ENCODE measurements around the gene DNM1L. TPM values are rescaled to one million over a fixed set of nuclear protein-coding genes. Genes with fewer than 3 reads are reported as not detected.

The DNM1L gene
- total and polyA plus RNA-seq, 10 of the 15 experiments (the other 5 are each of a cell fraction or from before 2014, with no cell fraction given) = 23.1 to 201 (median 63.9) TPM

DNA sequence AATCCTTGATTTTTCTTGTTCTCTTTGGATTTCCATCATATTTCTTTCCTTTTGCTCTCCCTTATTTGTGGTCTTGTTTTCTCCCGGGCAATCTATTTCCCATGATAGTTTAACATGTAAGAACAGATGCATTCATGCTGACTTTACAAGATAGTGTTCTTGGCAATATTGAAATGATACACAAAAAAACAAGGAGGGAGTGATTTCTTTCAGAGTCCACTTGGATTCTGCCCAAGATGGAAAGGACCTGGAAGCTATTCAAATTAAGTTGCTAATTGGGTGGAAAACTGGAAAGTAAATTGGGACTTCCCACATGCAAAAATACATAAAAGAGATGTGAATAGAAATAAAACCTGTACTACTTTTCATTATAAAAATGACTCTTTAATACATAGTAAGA lies 91.0 kb downstream of the DNM1L start:
- in situ Hi-C loops (cut with MboI) = loop anchor here (25.0 kb wide), 1 partner anchor 1592 kb away; no protein-coding TSS in a partner anchor

More for the DNA sequence above, 91.0 kb downstream of the DNM1L start:
- Histone ChIP-seq H4K20me1 (ENCODE audit: control insufficient read depth, insufficient read depth) (no peaks in the 10 kb centered on the region), H3K9ac (ENCODE audit: control insufficient read depth, insufficient read depth, low read length) (no peak overlapping the region), H3K4me2 (ENCODE audit: control insufficient read depth, insufficient read depth) (no peak overlapping the region), H3K4me3 (no peak overlapping the region), H3K79me2 (ENCODE audit: control insufficient read depth, insufficient read depth, low read length) (no peaks in the 10 kb centered on the region), H3K27ac (ENCODE audit: control insufficient read depth, insufficient read depth) (no peak overlapping the region), H3K36me3 (ENCODE audit: control insufficient read depth in 2 of 2, insufficient read depth in 2 of 2, low read length in 1 of 2) (no peaks in the 10 kb centered on the region), H2AFZ (ENCODE audit: control insufficient read depth, low read depth, low read length) (no peak overlapping the region), H3K4me1 (ENCODE audit: control insufficient read depth, insufficient read depth, low read length) (no peaks in the 10 kb centered on the region), H3K9me3 (replicated peaks; ENCODE audit: control insufficient read depth, insufficient read depth, low read length) (no peaks in the 10 kb centered on the region), H3K27me3 (replicated peaks in 1 of 2; ENCODE audit: control insufficient read depth in 2 of 2, insufficient read depth in 2 of 2, low read length in 1 of 2) (no peaks in the 10 kb centered on the region)
- ChIA-PET SMC1A (ENCODE audit: uncharacterized antibody, unreplicated experiment) (interaction anchor here (5.1 kb wide), 1 partner anchor 14 kb away, joined by 23 read pairs; the partner anchor contains the start of gene YARS2), CTCF (interaction anchor here (2.3 kb wide), 1 partner anchor 14 kb away, joined by 6 read pairs; the partner anchor contains the start of gene YARS2), POLR2A (no interaction called here), RAD21 (ENCODE audit: unreplicated experiment) (interaction anchor here (1.5 kb wide), 1 partner anchor 15 kb away, joined by 4 read pairs; the partner anchor contains the start of gene YARS2)
- no peak for TF ChIP-seq CHD2 (IDR thresholded peaks at IDR 0.05; ENCODE audit: borderline replicate concordance, low read depth, low read length)
- no peak for TF ChIP-seq BRCA1 (IDR thresholded peaks at IDR 0.05; ENCODE audit: low read depth, low read length)
- TF ChIP-seq FOS (IDR thresholded peaks at IDR 0.05; ENCODE audit: borderline replicate concordance, extremely low read depth, insufficient read length) = no peak
- no peak for TF ChIP-seq POLR2AphosphoS5 (IDR thresholded peaks at IDR 0.05; ENCODE audit: low read length)
- TF ChIP-seq TAF1 (IDR thresholded peaks at IDR 0.05; ENCODE audit: borderline replicate concordance, low read depth, low read length) = no peak
- TF ChIP-seq GABPA (IDR thresholded peaks at IDR 0.05; ENCODE audit: low read depth) = no peak
- TF ChIP-seq SUPT20H (IDR thresholded peaks at IDR 0.05; ENCODE audit: borderline replicate concordance, control insufficient read depth, low read depth, low read length) = no peak
- TF ChIP-seq, protein P1, sequence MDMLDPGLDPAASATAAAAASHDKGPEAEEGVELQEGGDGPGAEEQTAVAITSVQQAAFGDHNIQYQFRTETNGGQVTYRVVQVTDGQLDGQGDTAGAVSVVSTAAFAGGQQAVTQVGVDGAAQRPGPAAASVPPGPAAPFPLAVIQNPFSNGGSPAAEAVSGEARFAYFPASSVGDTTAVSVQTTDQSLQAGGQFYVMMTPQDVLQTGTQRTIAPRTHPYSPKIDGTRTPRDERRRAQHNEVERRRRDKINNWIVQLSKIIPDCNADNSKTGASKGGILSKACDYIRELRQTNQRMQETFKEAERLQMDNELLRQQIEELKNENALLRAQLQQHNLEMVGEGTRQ (IDR thresholded peaks at IDR 0.05; ENCODE audit: borderline replicate concordance, low read depth, low read length) = no peak
- TF ChIP-seq, protein P2, sequence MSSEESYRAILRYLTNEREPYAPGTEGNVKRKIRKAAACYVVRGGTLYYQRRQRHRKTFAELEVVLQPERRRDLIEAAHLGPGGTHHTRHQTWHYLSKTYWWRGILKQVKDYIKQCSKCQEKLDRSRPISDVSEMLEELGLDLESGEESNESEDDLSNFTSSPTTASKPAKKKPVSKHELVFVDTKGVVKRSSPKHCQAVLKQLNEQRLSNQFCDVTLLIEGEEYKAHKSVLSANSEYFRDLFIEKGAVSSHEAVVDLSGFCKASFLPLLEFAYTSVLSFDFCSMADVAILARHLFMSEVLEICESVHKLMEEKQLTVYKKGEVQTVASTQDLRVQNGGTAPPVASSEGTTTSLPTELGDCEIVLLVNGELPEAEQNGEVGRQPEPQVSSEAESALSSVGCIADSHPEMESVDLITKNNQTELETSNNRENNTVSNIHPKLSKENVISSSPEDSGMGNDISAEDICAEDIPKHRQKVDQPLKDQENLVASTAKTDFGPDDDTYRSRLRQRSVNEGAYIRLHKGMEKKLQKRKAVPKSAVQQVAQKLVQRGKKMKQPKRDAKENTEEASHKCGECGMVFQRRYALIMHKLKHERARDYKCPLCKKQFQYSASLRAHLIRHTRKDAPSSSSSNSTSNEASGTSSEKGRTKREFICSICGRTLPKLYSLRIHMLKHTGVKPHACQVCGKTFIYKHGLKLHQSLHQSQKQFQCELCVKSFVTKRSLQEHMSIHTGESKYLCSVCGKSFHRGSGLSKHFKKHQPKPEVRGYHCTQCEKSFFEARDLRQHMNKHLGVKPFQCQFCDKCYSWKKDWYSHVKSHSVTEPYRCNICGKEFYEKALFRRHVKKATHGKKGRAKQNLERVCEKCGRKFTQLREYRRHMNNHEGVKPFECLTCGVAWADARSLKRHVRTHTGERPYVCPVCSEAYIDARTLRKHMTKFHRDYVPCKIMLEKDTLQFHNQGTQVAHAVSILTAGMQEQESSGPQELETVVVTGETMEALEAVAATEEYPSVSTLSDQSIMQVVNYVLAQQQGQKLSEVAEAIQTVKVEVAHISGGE (CRISPR knock-in tag; IDR thresholded peaks at IDR 0.05) = no peak
- no peak for TF ChIP-seq MEF2B (IDR thresholded peaks at IDR 0.05; ENCODE audit: partially characterized antibody, poor library complexity, severe bottlenecking)
- no peak for TF ChIP-seq MYC (IDR thresholded peaks at IDR 0.05; ENCODE audit: insufficient read depth, insufficient read length, insufficient replicate concordance, low read length, severe bottlenecking)
- TF ChIP-seq SIX5 (IDR thresholded peaks at IDR 0.05; ENCODE audit: low read depth, low read length, severe bottlenecking) = no peak
- TF ChIP-seq ZNF274 (IDR thresholded peaks at IDR 0.05; ENCODE audit: insufficient read depth, insufficient read length) = no peak
- no peak for FAIRE-seq
- no peak for ATAC-seq
- BruUV-seq (replicated peaks) = no TSS peak
- DNase-seq (ENCODE audit: low read depth, low spot score) = no peak
- intact Hi-C loops (cut with micrococcal nuclease; ENCODE audit: unreplicated experiment) = no loop called here
- 29% methylated on average over 1 of the region's 1 CpG for WGBS (ENCODE audit: insufficient coverage, insufficient replicate concordance, low lambda C conversion rate, missing lambda C conversion rate)

Data from GM12878 (cell line).